ENCODE measurements around the gene CDKN2A.

The CDKN2A gene

GRCh38 chr9:22031655-22032411 is 37.6 kb upstream of the CDKN2A start:
- Histone ChIP-seq H3K4me1 (ENCODE audit: insufficient read depth, low read length) (no peaks in the 10 kb centered on the region), H3K4me3 (ENCODE audit: low read depth in 1 of 2, low read length in 2 of 2) (no peak overlapping the region), H3K27ac (ENCODE audit: low read depth, low read length) (no peak overlapping the region), H3K9ac (ENCODE audit: low read length) (no peak overlapping the region), H3K36me3 (ENCODE audit: insufficient read depth, low read length) (no peaks in the 10 kb centered on the region), H3K27me3 (ENCODE audit: control insufficient read depth in 1 of 2, insufficient read depth in 2 of 2, low read length in 2 of 2) (no peaks in the 10 kb centered on the region), H3K9me3 (ENCODE audit: low read length) (no peaks in the 10 kb centered on the region)

GRCh38 chr9:22030101-22030598 is 36.0 kb upstream of the CDKN2A start:
- Histone ChIP-seq H3K27me3 (ENCODE audit: control insufficient read depth in 1 of 2, insufficient read depth in 2 of 2, low read length in 2 of 2) (no peaks in the 10 kb centered on the region), H3K9me3 (ENCODE audit: low read length) (no peaks in the 10 kb centered on the region), H3K4me1 (ENCODE audit: insufficient read depth, low read length) (no peaks in the 10 kb centered on the region), H3K27ac (ENCODE audit: low read depth, low read length) (no peak overlapping the region), H3K36me3 (ENCODE audit: insufficient read depth, low read length) (no peaks in the 10 kb centered on the region), H3K4me3 (ENCODE audit: low read depth in 1 of 2, low read length in 2 of 2) (no peak overlapping the region), H3K9ac (ENCODE audit: low read length) (no peak overlapping the region)

- no peaks in the 10 kb centered on the region for H3K36me3 ChIP-seq (ENCODE audit: insufficient read depth, low read length)
- no peaks in the 10 kb centered on the region for H3K4me1 ChIP-seq (ENCODE audit: insufficient read depth, low read length)
- H3K9ac ChIP-seq (ENCODE audit: low read length) = no peak overlapping the region
- H3K27ac ChIP-seq (ENCODE audit: low read depth, low read length) = no peak overlapping the region
- no peaks in the 10 kb centered on the region for H3K9me3 ChIP-seq (ENCODE audit: low read length)
- no peak overlapping the region for H3K4me3 ChIP-seq (ENCODE audit: low read depth in 1 of 2, low read length in 2 of 2)
- no peaks in the 10 kb centered on the region for H3K27me3 ChIP-seq (ENCODE audit: control insufficient read depth in 1 of 2, insufficient read depth in 2 of 2, low read length in 2 of 2)
These were observed 35.0 kb upstream of the CDKN2A start for GRCh38 chr9:22029231-22029630.

- Histone ChIP-seq H3K27ac (ENCODE audit: low read depth, low read length) (no peak overlapping the region), H3K9ac (ENCODE audit: low read length) (no peak overlapping the region), H3K4me3 (ENCODE audit: low read depth in 1 of 2, low read length in 2 of 2) (no peak overlapping the region), H3K36me3 (ENCODE audit: insufficient read depth, low read length) (no peaks in the 10 kb centered on the region), H3K4me1 (ENCODE audit: insufficient read depth, low read length) (no peaks in the 10 kb centered on the region), H3K9me3 (ENCODE audit: low read length) (no peaks in the 10 kb centered on the region), H3K27me3 (ENCODE audit: control insufficient read depth in 1 of 2, insufficient read depth in 2 of 2, low read length in 2 of 2) (no peaks in the 10 kb centered on the region)
These were observed 34.2 kb upstream of the CDKN2A start for GRCh38 chr9:22028394-22028793.

GRCh38 chr9:22026696-22027095 is 32.5 kb upstream of the CDKN2A start:
- no peak overlapping the region for H3K9ac ChIP-seq (ENCODE audit: low read length)
- H3K27ac ChIP-seq (ENCODE audit: low read depth, low read length) = no peak overlapping the region
- H3K4me3 ChIP-seq (ENCODE audit: low read depth in 1 of 2, low read length in 2 of 2) = no peak overlapping the region
- H3K27me3 ChIP-seq (ENCODE audit: control insufficient read depth in 1 of 2, insufficient read depth in 2 of 2, low read length in 2 of 2) = no peaks in the 10 kb centered on the region
- no peaks in the 10 kb centered on the region for H3K36me3 ChIP-seq (ENCODE audit: insufficient read depth, low read length)
- no peaks in the 10 kb centered on the region for H3K9me3 ChIP-seq (ENCODE audit: low read length)
- H3K4me1 ChIP-seq (ENCODE audit: insufficient read depth, low read length) = no peaks in the 10 kb centered on the region

- H3K4me1 ChIP-seq (ENCODE audit: insufficient read depth, low read length) = no peaks in the 10 kb centered on the region
- H3K9me3 ChIP-seq (ENCODE audit: low read length) = no peaks in the 10 kb centered on the region
- no peak overlapping the region for H3K4me3 ChIP-seq (ENCODE audit: low read depth in 1 of 2, low read length in 2 of 2)
- H3K27ac ChIP-seq (ENCODE audit: low read depth, low read length) = no peak overlapping the region
- H3K27me3 ChIP-seq (ENCODE audit: control insufficient read depth in 1 of 2, insufficient read depth in 2 of 2, low read length in 2 of 2) = no peaks in the 10 kb centered on the region
- no peaks in the 10 kb centered on the region for H3K36me3 ChIP-seq (ENCODE audit: insufficient read depth, low read length)
- no peak overlapping the region for H3K9ac ChIP-seq (ENCODE audit: low read length)
These were observed 28.2 kb upstream of the CDKN2A start for GRCh38 chr9:22022396-22022795.

GRCh38 chr9:22010866-22011625 is 16.9 kb upstream of the CDKN2A start:
- H3K4me3 ChIP-seq (ENCODE audit: low read depth in 1 of 2, low read length in 2 of 2) = no peak overlapping the region
- peaks cover 5 to 21% of the 10 kb centered on the region in 2 donors for H3K27me3 ChIP-seq (ENCODE audit: control insufficient read depth in 1 of 2, insufficient read depth in 2 of 2, low read length in 2 of 2)
- H3K9ac ChIP-seq (ENCODE audit: low read length) = no peak overlapping the region

GRCh38 chr9:22009506-22009867 is 15.3 kb upstream of the CDKN2A start:
- H3K36me3 ChIP-seq (ENCODE audit: insufficient read depth, low read length) = no peaks in the 10 kb centered on the region
- H3K27me3 ChIP-seq (ENCODE audit: control insufficient read depth in 1 of 2, insufficient read depth in 2 of 2, low read length in 2 of 2) = peaks cover 18 to 37% of the 10 kb centered on the region in 2 donors
- no peak overlapping the region for H3K9ac ChIP-seq (ENCODE audit: low read length)
- H3K4me3 ChIP-seq (ENCODE audit: low read depth in 1 of 2, low read length in 2 of 2) = peak overlapping the region; percentile 71 to 76
- no peak overlapping the region for H3K27ac ChIP-seq (ENCODE audit: low read depth, low read length)
- H3K9me3 ChIP-seq (ENCODE audit: low read length) = no peaks in the 10 kb centered on the region
- H3K4me1 ChIP-seq (ENCODE audit: insufficient read depth, low read length) = peaks cover 7% of the 10 kb centered on the region

More at GRCh38 chr9:22010866-22011625, 16.9 kb upstream of the CDKN2A start:
- no peak overlapping the region for H3K27ac ChIP-seq (ENCODE audit: low read depth, low read length)
- peaks cover 7% of the 10 kb centered on the region for H3K4me1 ChIP-seq (ENCODE audit: insufficient read depth, low read length)
- no peaks in the 10 kb centered on the region for H3K36me3 ChIP-seq (ENCODE audit: insufficient read depth, low read length)
- no peaks in the 10 kb centered on the region for H3K9me3 ChIP-seq (ENCODE audit: low read length)

GRCh38 chr9:22008717-22009505 is 14.7 kb upstream of the CDKN2A start, which contains the start of gene CDKN2B:
CDKN2B (minus strand) TSS chr9:22009305; CDS start chr9:22008953, 352 bp downstream.
- H3K27ac ChIP-seq (ENCODE audit: low read depth, low read length) = peak within 1 kb of the TSS; percentile 70
- H3K36me3 ChIP-seq (ENCODE audit: insufficient read depth, low read length) = no peaks in the 10 kb centered on the region
- H3K4me1 ChIP-seq (ENCODE audit: insufficient read depth, low read length) = peaks cover 7% of the 10 kb centered on the region

GRCh38 chr9:22008384-22008716 is 14.2 kb upstream of the CDKN2A start:
- no peaks in the 10 kb centered on the region for H3K9me3 ChIP-seq (ENCODE audit: low read length)
- no peak overlapping the region for H3K9ac ChIP-seq (ENCODE audit: low read length)
- H3K4me3 ChIP-seq (ENCODE audit: low read depth in 1 of 2, low read length in 2 of 2) = peak overlapping the region; percentile 71 to 76
- H3K27ac ChIP-seq (ENCODE audit: low read depth, low read length) = peak overlapping the region; percentile 70
- H3K27me3 ChIP-seq (ENCODE audit: control insufficient read depth in 1 of 2, insufficient read depth in 2 of 2, low read length in 2 of 2) = peaks cover 24 to 47% of the 10 kb centered on the region in 2 donors
- no peaks in the 10 kb centered on the region for H3K36me3 ChIP-seq (ENCODE audit: insufficient read depth, low read length)
- peaks cover 7% of the 10 kb centered on the region for H3K4me1 ChIP-seq (ENCODE audit: insufficient read depth, low read length)

More at GRCh38 chr9:22008717-22009505, 14.7 kb upstream of the CDKN2A start, which contains the start of gene CDKN2B:
- Histone ChIP-seq H3K27me3 (ENCODE audit: control insufficient read depth in 1 of 2, insufficient read depth in 2 of 2, low read length in 2 of 2) (peaks cover 24 to 42% of the 10 kb centered on the region in 2 donors), H3K9ac (ENCODE audit: low read length) (no peak within 1 kb of the TSS), H3K4me3 (ENCODE audit: low read depth in 1 of 2, low read length in 2 of 2) (peak within 1 kb of the TSS; percentile 71 to 76), H3K9me3 (ENCODE audit: low read length) (no peaks in the 10 kb centered on the region)
